NB4 (cell line): ENCODE results near the gene STRIP1.

Experiments used
- DNase-seq: peaks from one replicate; pipeline ENCODE4 v3.0.0; 2010; ENCODE audit warnings: low read depth
- H3K4me3 ChIP-seq: one replicate; pipeline ENCODE4 v1.5.1; 2011; ENCODE audit warnings: mild to moderate bottlenecking, low read depth, low read length, moderate library complexity
- MYC ChIP-seq: IDR thresholded peaks from 2 replicates; pipeline ENCODE4 v1.6.1; 2011; ENCODE audit warnings: low read depth, low read length
- POLR2A ChIP-seq: IDR thresholded peaks from 2 replicates; pipeline ENCODE4 v1.6.1; 2011; ENCODE audit warnings: mild to moderate bottlenecking; ENCODE audit not compliant: insufficient read length; ENCODE audit errors: extremely low read depth
- TF ChIP-seq, protein P1 (sequence below): IDR thresholded peaks from 2 replicates; pipeline ENCODE4 v1.6.1; 2011; ENCODE audit warnings: low read depth, low read length
- TF ChIP-seq, protein P2 (sequence below): IDR thresholded peaks from one replicate; pipeline ENCODE4 v1.5.1; 2012; ENCODE audit warnings: low read depth, low read length

The STRIP1 gene

DNA sequence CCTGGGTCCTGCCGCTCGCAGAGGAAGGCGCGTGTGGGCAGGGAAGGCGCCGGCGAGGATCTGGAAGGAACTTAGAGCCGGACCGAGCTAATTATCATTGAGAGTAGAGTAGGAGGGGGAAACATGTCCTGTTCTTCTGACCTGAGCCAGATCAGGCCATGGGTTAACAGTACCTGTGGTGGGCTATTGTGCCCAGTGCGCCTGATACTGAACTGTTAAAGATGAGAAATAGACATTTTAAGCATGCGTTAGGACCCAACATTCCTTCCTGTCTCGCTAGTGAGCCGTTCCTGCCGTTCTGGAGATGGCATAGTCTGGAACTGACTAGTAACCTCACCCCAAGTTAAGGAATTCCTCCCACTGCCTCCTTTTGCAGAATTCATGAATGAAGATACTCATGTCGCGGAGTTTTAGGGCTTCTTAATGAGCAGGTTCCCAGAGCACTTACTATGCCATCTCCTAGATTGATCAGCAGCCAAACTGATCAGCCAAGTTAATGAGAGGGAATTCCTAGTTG lies 870 bp downstream of the STRIP1 start:
- no peak for TF ChIP-seq MYC
- TF ChIP-seq, protein P1, sequence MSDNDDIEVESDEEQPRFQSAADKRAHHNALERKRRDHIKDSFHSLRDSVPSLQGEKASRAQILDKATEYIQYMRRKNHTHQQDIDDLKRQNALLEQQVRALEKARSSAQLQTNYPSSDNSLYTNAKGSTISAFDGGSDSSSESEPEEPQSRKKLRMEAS: no peak
- TF ChIP-seq POLR2A: no peak
- TF ChIP-seq, protein P2, sequence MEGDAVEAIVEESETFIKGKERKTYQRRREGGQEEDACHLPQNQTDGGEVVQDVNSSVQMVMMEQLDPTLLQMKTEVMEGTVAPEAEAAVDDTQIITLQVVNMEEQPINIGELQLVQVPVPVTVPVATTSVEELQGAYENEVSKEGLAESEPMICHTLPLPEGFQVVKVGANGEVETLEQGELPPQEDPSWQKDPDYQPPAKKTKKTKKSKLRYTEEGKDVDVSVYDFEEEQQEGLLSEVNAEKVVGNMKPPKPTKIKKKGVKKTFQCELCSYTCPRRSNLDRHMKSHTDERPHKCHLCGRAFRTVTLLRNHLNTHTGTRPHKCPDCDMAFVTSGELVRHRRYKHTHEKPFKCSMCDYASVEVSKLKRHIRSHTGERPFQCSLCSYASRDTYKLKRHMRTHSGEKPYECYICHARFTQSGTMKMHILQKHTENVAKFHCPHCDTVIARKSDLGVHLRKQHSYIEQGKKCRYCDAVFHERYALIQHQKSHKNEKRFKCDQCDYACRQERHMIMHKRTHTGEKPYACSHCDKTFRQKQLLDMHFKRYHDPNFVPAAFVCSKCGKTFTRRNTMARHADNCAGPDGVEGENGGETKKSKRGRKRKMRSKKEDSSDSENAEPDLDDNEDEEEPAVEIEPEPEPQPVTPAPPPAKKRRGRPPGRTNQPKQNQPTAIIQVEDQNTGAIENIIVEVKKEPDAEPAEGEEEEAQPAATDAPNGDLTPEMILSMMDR: no peak
- H3K4me3 ChIP-seq: peak overlapping the region; percentile 92
- DNase-seq: no peak

DNA sequence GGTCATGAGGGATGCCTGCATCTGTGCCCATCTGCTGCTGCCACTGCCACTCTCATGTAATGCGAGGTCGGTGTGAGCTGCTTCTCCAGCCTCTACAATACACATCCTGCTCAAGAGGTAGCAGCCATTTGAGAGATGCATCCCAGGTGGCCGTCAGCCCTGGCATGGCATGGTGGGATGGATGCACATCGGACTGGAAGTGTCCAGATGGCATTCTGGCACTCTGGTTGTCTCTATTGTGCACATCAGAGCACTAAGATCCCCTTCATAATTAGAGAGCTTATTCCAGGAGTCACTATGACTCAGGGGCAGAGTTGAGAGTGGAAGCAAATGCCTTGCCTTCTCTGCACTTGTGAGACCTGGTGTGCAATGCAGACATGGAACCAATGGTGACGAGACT lies 3.8 kb downstream of the STRIP1 start:
- no peak overlapping the region for H3K4me3 ChIP-seq
- DNase-seq: no peak
- no peak for TF ChIP-seq POLR2A

DNA sequence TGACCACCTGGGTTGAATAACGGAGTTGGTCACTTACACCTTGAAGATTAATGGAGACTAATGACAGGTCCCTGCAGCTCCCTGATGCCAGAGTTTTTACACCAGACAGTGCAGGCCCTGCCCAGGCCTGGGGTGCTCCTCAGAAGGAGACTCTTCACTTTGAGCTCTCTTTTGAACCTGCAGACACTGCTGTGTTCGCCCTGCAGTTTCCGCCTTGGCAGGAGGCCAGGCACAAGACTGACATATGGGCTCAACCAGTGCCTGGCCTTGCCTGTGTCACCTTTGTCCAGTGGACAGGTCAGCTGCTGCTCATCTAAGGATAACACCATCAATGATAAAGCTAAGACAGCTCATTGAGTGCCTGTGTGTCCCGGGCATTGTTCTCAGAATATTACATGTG lies 5.2 kb downstream of the STRIP1 start:
- TF ChIP-seq POLR2A (no peak), MYC (no peak)
- TF ChIP-seq, protein P1: no peak
- TF ChIP-seq, protein P2: no peak
- DNase-seq: no peak
- H3K4me3 ChIP-seq: no peak overlapping the region

DNA sequence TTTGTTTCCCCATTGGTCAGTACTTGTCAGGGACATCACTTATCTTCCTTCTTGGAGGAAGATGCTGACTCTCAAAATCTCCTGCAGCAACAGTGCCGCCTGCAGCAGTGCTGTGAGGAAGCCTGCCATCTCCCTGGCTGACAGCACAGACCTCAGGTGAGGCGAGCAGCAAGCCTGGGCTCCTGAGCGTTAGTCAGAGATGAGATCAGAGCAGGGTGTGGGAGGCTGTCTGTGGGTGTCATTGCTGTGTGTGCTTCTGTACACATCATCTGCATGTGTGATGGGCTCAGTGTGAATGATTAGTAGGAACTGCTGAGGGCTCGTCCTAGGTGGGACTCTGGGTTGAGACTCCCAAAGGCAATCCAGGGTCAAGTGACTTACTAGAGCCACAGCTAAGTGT lies 6.1 kb downstream of the STRIP1 start:
- no peak for DNase-seq
- H3K4me3 ChIP-seq: no peak overlapping the region
- TF ChIP-seq, protein P2: no peak
- TF ChIP-seq MYC: no peak
- TF ChIP-seq, protein P1: no peak
- TF ChIP-seq POLR2A: no peak

DNA sequence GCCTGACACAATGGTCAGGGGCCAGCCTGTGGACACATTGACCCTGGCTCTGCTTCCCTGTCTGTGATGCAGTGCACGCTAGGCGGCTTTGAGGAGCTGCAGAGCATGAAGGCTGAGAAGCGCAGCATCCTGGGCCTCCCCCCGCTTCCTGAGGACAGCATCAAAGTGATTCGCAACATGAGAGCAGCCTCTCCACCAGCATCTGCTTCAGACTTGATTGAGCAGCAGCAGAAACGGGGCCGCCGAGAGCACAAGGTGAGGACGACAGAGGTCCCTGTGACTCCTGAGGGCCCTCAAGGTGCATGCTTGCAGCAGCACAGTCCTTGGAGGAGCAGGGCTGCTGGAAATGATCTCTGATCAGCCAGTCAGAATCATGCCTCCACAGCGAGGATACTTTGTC lies 8.6 kb downstream of the STRIP1 start:
- no peak overlapping the region for H3K4me3 ChIP-seq
- DNase-seq: no peak
- TF ChIP-seq POLR2A: no peak
- TF ChIP-seq, protein P1: no peak
- TF ChIP-seq, protein P2: no peak
- TF ChIP-seq MYC: no peak

DNA sequence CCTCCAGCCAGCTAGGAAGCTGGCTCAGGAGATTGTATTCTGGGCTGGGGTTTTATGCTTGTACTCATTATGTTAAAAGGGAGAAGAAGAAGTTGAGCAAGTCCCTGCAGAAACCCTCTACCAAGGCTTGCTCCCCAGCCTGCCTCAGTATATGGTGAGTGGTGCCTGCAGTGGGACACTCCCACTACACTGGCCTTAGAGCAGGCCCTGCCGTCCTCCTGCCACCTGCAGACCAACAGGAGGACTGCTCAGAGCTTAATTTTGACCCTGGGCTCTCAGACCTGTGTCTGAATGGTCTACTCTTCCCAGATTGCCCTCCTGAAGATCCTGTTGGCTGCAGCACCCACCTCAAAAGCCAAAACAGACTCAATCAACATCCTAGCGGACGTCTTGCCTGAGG lies 13.0 kb downstream of the STRIP1 start:
- no peak for DNase-seq
- no peak overlapping the region for H3K4me3 ChIP-seq
- TF ChIP-seq, protein P1: no peak
- TF ChIP-seq MYC (no peak), POLR2A (no peak)
- TF ChIP-seq, protein P2: no peak
